HG03439 (cell line): ENCODE data around the gene BANF2.

ENCODE experiments used
- ATAC-seq: cut with Tn5 transposase; IDR thresholded peaks from one replicate; pipeline ENCODE4 v1.9.1; 2021; ENCODE audit warnings: mild to moderate bottlenecking, moderate library complexity; ENCODE audit not compliant: unreplicated experiment

BANF2 gene

DNA sequence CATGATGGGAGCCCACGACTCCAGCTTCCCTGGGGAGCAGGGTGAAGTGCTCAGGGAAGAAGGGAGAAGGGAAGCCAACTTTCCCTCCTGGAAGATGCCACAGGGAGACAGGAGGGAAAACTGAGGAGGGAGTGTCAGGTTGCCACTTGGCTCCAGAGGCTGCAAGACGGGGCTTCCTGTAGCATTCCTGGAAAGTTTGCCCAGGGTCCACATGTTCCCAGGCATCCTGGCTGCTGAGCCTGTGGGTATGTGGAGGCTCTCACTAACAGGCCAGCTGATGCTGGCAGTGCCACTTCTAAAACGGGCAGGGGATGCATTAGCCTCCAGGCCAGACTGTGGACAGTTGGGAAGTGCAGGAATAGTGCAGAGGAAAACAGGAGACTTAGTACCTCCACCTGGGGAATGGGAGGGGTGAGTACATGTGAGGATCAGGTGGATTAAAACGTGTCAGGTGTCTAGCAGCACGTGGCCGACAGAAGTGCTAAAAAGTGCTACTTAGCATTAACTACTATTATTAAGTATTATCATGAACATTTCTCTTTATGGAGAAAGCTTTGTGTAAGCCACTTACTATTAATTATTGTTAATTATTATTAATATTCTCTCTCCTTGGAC lies 33.2 kb downstream of the BANF2 start:
- ATAC-seq: no peak

- no peak for ATAC-seq
Observed at GRCh38 chr20:17733767-17734304, 34.1 kb downstream of the BANF2 start.

DNA sequence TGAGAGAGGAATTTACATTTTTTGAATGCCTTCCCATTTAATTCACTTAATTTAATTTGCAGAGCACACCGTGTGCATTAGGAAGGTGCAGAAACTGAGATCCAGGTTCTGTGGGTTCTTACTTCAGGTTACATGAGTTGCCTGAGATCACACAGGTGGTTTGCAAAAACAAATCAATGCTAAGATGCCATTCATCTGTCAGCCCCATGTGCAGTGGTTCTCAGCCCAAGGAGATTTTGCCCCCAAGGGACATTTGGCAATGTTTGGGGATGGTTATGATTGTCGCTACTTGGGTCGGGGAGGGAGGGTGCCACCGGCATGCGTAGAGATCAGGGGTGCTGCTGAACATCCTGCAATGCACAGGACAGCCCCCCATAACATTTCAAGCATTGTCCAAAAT lies 34.6 kb downstream of the BANF2 start:
- no peak for ATAC-seq

DNA sequence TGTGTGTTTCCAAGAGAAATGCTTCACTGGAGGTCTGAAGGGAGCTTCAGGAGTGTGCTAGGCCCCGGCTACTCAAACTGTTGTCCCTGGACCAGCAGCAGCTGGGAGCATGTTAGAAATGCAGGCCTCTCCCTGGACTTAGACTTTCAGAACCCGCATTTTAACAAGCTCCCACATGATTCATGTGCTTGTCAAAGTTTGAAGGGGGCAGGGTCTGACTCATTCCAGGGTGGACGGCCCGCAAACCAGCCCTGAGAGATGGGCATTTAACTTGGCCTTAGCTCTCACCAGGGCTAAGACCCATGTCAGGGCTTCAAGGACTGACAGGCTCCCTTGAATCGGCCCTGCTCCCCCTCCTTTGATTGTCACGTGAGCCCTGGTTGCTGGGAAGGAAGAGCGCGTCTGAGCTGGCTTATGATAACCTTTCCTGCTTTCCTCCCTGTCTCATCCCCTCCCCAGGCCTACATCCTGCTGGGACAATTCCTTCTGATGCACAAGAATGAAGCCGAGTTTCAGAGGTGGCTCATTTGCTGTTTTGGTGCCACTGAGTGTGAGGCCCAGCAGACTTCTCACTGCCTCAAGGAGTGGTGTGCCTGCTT lies 35.5 kb downstream of the BANF2 start:
- ATAC-seq: no peak

- ATAC-seq: no peak
Observed at GRCh38 chr20:17735959-17736621, 36.3 kb downstream of the BANF2 start.

DNA sequence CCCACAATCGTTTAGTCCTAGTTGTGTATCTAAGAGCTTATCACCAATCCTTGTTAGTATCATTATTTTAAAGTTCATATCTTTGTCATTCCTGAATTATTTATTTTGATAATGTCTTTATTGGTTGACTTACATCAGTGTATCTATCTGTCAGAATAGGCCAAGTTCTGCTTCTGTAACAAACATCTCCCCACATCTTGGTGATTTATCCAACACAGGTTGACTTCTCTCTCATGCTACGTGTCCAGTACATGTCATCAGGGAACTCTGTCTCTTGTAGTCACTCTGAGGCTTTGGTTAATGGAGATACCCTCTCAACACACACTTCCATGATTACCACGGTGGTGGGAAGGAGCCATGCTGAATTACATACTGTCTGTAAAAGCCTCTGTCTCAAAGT lies 38.4 kb downstream of the BANF2 start:
- no peak for ATAC-seq

GRCh38 chr20:17741220-17741619 lies 41.5 kb downstream of the BANF2 start:
- ATAC-seq: no peak

- no peak for ATAC-seq
Observed at GRCh38 chr20:17742731-17743130, 43.0 kb downstream of the BANF2 start.

DNA sequence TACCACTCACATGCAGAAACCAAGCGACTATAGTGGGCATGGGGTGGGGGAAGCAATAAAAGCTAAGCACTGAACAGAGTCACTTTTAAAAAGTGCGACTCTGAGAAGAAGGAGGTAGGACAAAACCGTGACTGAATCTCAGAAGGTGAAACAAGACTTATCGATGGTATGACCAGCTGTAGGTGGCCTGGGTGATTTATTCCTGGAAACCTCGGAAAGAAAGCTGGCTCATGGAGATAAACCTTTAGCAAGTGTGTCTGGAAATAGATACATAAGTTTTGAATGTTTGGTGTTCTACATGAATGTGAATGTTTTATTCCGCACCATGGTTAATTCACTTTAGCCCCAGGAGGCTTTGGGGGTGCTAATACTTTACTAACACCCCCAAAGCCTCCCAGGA lies 43.9 kb downstream of the BANF2 start:
- no peak for ATAC-seq

GRCh38 chr20:17747431-17747846 lies 47.7 kb downstream of the BANF2 start:
- no peak for ATAC-seq

GRCh38 chr20:17748279-17748678 lies 48.5 kb downstream of the BANF2 start:
- no peak for ATAC-seq

- ATAC-seq: no peak
Observed at GRCh38 chr20:17749626-17749977, 49.8 kb downstream of the BANF2 start.

DNA sequence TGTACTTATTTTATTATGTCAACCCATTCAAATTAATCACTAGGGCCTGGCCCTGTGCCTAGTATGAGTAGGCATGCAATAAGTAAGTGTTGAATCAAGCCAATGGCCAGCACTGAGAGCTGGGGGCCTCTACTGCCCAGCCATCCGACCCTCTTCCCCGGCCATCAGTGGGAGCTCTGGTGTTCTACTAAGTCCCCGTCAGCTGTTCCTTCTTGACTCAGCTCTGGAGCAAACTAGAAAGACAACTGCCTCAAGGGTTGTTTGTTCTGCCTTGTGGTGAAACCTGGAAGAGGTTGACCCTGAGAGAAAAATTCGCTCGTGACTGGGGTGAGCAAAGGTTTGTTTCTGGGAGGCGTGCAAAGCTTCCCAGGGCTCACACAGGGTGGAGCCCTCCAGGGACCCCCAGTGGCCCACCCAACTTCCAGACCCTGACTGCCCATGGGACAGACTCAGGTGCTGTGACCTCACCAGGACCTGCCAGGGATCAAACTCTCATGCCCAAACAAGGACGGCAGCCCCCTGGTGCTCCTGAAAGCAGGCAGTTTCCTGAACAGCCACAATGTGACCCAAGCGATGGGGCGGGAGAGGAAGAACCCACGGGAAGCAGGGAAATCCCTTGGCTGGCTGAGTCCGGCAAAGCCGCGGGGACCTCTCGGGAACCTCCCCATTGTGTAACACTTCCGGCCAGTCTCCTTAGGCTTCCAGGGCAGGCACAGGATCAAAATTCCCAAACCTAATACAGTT lies 50.4 kb downstream of the BANF2 start:
- ATAC-seq: no peak

GRCh38 chr20:17750722-17751045 lies 50.9 kb downstream of the BANF2 start:
- ATAC-seq: no peak

DNA sequence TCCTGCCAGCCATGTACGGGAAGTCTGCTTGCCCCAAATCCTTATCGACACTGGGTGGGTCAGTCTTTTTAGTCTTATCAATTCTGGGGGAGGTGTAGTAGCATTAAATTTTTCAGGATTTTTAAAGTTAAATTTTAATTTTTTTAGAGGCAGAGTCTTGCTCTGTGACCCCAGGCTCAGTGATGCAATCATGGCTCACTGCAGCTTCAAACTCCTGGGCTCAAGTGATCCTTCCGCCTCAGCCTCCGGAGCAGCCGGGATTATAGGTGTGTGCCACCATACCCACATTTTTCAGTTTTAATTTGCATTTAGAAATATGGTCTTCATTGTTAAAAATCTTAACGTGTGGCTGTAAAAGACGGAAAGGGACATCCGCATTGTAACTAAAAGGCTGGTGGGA lies 51.9 kb downstream of the BANF2 start:
- no peak for ATAC-seq

GRCh38 chr20:17752459-17752858 lies 52.7 kb downstream of the BANF2 start:
- ATAC-seq: no peak

DNA sequence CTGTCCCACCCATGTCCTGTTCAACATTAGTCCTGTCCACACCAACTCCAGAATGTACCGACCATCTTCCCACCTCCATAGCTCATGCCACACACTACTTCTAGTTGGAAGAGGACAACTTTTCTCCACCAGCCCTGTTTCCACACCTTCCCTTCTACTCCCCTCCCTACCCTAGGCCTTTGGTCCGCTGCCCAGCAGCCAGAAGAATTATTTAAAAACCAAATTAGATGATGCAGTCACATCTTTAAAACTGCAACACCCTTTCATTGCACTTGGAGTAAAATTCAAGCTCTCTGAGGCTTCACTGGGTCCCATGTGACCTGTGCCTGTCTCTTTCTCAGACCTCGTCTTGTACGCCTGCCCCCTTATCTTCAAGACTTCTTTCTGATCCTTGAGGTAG lies 53.8 kb downstream of the BANF2 start:
- ATAC-seq: no peak

DNA sequence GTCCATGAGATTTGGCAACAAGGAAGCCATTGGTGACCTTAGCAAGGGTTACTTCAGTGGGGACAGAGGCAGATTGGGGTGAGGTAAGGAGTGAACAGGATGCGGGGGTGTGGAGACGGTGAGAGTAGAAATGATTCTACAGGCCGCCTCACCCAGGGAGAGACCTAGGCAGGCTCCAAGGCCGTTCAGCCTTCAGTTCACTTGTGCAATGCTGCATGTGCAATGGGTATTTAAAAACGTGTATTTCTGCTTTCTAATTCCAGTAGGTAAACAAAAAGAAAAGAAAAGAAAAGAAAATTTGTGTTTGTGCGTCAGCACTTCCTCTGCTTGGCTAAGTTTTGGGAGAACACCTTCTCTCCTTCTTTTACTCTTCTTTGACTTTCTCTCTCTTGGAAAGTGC lies 56.8 kb downstream of the BANF2 start:
- ATAC-seq: no peak

GRCh38 chr20:17757496-17757895 lies 57.7 kb downstream of the BANF2 start:
- ATAC-seq: no peak

DNA sequence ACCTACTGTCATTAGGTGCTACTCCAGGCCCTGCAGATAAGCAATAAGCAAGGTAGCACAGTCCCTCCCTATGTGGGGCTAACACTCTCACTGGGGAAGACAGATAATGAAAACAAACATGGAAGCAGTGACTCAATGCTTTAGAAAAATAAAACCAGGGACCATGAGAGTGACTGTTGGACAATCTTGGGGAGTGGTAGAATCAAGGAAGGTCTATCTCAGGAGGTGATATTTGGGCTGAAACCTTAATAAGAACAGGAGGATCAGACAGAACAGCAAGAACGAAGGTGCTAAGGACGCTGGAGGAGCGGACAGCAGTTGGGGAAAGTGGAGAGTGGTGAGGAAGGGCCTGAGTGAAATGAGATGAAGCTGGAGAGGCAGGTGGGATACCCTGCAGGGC lies 58.2 kb downstream of the BANF2 start:
- no peak for ATAC-seq

DNA sequence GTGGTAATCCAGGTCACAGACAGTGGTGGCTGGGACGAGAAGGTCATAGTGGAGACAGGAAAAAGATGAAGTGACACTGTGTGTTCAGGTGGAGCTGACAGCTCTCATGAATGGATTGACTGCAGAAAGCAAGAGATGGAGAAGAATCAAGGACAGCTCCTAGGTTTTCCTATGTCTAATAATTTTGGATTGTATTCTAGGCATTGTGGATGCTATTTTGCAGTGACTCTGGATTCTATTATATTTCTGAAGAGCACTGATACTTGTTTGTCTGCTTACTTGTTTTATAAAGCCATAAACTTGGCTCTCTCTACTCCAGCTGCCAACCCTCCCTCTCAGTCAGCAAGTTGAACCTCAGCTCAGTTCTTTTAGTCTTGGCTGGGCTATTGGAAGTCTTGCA lies 58.7 kb downstream of the BANF2 start:
- no peak for ATAC-seq

DNA sequence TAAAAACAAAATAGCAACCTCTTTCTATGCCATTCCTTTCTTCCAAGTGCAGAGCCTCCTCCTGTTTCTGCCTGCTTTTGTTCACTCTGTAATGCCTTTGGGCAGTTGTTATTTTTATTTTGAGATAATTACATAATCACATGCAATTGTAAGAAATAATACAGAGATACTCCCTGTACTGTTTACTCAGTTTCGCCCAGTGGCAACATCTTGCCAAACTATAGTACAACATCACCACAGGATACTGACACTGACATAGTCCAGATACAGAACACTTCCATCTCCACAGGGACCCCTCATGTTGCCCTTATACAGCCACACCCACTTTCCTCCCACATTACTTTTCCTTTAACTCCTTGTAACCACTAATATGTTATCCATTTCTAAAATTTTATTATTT lies 59.7 kb downstream of the BANF2 start:
- ATAC-seq: no peak
